AG09319 (cell line): ENCODE data around the gene BTBD2.

Experiments
- DNase-seq: peaks from one replicate; pipeline ENCODE4 v3.0.0-alpha.2; 2010; ENCODE audit warnings: low read depth; ENCODE audit errors: extremely low read depth
- CTCF ChIP-seq: IDR thresholded peaks from 2 replicates; pipeline ENCODE4 v1.5.1; 2011; ENCODE audit warnings: low read depth, mild to moderate bottlenecking, inconsistent platforms, low read length, moderate library complexity

BTBD2 gene

GRCh38 chr19:2040647-2041432, 25.3 kb upstream of the BTBD2 start:
- no peak for TF ChIP-seq CTCF
- DNase-seq, result no peak

GRCh38 chr19:2039959-2040646, 24.6 kb upstream of the BTBD2 start:
- DNase-seq, result no peak
- TF ChIP-seq CTCF, result no peak

DNA sequence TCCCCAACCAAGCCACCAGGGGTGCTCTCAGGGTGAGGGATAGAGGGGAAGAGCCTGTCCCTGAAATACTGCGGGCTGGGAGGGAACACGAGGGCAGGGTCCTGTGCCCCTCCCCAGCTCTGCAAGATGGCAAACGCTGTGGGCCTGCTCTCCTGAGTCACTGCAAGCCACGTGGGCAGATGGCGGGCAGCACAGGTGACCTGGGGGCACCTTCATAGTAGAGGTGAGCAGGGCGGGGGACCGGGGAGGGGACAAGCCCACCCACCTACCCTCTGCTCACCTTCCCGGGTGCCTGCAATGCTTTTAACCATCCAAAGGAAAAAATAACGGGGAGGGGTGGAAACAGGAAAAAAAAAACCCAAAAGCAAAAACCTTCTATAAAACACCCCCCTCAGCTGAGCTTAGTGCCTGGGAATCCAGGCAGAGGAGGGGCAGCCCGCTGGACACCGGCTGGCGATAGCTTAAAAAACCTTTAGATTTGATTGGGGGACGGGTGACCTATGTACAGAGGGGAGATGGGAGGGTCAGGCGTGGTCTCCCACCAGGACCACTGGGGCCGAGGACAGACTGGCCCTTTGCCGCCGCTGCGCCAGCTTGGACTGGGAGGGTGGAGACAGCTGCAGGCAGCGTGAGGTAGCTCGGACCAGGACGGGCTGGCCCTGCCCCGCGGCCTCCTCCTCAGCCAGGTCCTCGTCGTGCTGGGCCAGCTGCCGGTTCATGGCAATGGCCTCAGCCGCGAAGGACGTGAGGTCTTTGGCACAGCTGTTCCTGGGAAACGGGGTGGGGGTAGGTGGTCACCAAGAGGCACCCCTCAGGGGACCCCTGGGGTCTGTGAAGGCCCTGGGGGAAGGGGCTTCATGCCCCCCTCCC, 23.8 kb upstream of the BTBD2 start:
- no peak for DNase-seq
- TF ChIP-seq CTCF, result no peak

- DNase-seq, result no peak
- TF ChIP-seq CTCF, result no peak
Observed at GRCh38 chr19:2038284-2039088, 23.0 kb upstream of the BTBD2 start.

DNA sequence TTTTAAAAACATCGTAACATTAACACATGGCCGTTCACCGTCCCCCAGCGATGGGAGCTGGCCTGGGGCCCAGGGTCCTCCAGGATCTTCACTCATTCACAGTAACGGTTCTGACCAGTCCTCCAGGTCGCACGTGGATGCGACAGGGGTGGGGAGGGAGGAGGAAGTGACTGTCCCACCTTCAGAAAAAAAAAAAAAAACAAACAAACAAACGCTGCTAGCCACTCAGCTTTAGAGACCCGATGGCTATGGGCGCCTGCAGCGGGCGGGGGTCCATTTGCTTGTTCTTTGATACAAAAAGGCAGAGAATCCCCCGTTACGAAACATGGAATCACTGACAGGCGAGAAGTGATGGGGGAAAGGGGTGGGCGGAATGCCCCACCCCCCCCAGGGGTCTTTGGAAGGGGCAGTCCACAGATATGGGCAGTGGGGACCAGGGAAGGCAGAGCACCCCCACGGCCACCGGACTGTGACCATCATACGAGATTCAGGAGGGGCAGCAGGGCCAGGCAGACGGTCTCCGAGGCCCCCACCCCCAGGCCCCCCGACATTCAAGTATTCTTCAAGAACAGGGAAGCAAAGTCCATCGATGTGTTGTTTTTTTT, 22.2 kb upstream of the BTBD2 start:
- DNase-seq, result no peak
- TF ChIP-seq CTCF, result no peak

DNA sequence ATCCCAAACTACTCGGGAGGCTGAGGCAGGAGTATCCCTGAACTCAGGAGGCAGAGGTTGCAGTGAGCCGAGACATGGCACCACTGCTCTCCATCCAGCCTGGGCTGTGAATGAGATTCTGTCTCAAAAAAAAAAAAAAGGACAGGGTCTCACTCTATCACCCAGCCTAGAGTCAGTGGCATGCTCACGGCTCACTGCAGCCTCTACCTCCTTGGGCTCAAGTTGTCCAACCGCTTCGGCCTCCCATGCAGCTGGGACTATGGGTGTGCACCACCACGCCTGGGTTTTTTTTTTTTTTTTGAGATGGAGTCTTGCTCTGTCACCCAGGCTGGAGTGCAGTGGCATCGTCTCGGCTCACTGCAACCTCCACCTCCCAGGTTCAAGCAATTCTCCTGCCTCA, 20.9 kb upstream of the BTBD2 start:
- no peak for DNase-seq
- no peak for TF ChIP-seq CTCF
